ENCODE measurements around the gene MRGPRD.

MRGPRD gene

GRCh38 chr11:68956547-68957254, 24.1 kb downstream of the MRGPRD start:
- Histone ChIP-seq H3K4me1 (ENCODE audit: control insufficient read depth, insufficient read depth, low read length) (peaks cover 2% of the 10 kb centered on the region; the same call in 1 of the 2 replicates), H3K9me3 (ENCODE audit: control insufficient read depth, insufficient read depth, low read length) (no peaks in the 10 kb centered on the region), H3K4me3 (ENCODE audit: low read length) (no peak overlapping the region), H3K36me3 (ENCODE audit: control insufficient read depth, insufficient read depth, low read length) (no peaks in the 10 kb centered on the region), H3K27ac (ENCODE audit: low read length) (no peak overlapping the region), H3K27me3 (ENCODE audit: control insufficient read depth, insufficient read depth, low read length) (no peaks in the 10 kb centered on the region)
- no peak for DNase-seq (ENCODE audit: low read depth, low spot score)
- WGBS (ENCODE audit: insufficient coverage, insufficient read length): no CpG with 5 or more reads among the region's 12 CpGs

DNA sequence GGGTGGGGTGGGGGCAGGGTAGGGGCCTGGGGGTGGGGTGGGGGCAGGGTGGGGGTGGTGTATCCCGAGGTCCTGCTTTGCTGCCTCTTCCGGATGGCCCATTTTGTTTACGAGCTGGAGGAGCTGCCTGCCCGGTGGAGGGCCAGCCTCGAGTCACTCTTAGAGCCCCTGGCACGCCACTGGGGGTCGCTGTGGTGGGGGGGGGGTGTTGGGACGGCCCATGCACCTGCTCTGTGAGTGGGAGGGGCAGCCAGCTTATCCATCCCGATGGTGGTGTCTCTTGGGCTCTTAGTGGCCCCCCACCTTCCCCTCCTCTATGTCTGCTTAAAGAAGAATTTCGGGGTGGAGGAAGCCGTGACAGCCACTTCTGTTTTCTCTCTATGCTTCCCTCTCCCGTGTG, 24.6 kb downstream of the MRGPRD start:
- Histone ChIP-seq H3K4me1 (ENCODE audit: control insufficient read depth, insufficient read depth, low read length) (peaks cover 2% of the 10 kb centered on the region; the same call in 1 of the 2 replicates), H3K27me3 (ENCODE audit: control insufficient read depth, insufficient read depth, low read length) (no peaks in the 10 kb centered on the region), H3K36me3 (ENCODE audit: control insufficient read depth, insufficient read depth, low read length) (no peaks in the 10 kb centered on the region), H3K9me3 (ENCODE audit: control insufficient read depth, insufficient read depth, low read length) (no peaks in the 10 kb centered on the region), H3K4me3 (ENCODE audit: low read length) (no peak overlapping the region), H3K27ac (ENCODE audit: low read length) (no peak overlapping the region)
- no CpG with 5 or more reads among the region's 12 CpGs for WGBS (ENCODE audit: insufficient coverage, insufficient read length)
- no peak for DNase-seq (ENCODE audit: low read depth, low spot score)

DNA sequence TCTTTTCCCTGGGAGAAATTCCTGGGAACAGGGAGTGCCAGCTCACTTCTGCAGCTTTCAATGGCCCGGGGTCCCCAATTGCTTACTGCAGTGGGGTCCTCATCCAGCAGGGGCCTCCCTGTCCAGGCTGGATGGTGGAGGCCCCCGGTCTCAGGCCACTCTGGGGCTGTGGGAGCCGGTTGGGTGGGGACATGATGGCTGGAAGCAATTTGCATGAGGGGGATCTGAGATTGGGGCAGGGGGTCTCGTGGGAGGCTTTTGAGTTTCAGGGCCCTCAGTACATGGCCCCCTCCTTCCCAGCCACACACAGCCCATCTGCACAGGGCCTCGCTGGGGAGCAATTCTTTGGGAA, 25.2 kb downstream of the MRGPRD start:
- H3K4me3 ChIP-seq (ENCODE audit: low read length): no peak overlapping the region
- peaks cover 4% of the 10 kb centered on the region for H3K4me1 ChIP-seq (ENCODE audit: control insufficient read depth, insufficient read depth, low read length)
- no peaks in the 10 kb centered on the region for H3K27me3 ChIP-seq (ENCODE audit: control insufficient read depth, insufficient read depth, low read length)
- H3K27ac ChIP-seq (ENCODE audit: low read length): no peak overlapping the region
- no CpG with 5 or more reads among the region's 5 CpGs for WGBS (ENCODE audit: insufficient coverage, insufficient read length)
- H3K36me3 ChIP-seq (ENCODE audit: control insufficient read depth, insufficient read depth, low read length): no peaks in the 10 kb centered on the region
- no peaks in the 10 kb centered on the region for H3K9me3 ChIP-seq (ENCODE audit: control insufficient read depth, insufficient read depth, low read length)
- DNase-seq (ENCODE audit: low read depth, low spot score): no peak

DNA sequence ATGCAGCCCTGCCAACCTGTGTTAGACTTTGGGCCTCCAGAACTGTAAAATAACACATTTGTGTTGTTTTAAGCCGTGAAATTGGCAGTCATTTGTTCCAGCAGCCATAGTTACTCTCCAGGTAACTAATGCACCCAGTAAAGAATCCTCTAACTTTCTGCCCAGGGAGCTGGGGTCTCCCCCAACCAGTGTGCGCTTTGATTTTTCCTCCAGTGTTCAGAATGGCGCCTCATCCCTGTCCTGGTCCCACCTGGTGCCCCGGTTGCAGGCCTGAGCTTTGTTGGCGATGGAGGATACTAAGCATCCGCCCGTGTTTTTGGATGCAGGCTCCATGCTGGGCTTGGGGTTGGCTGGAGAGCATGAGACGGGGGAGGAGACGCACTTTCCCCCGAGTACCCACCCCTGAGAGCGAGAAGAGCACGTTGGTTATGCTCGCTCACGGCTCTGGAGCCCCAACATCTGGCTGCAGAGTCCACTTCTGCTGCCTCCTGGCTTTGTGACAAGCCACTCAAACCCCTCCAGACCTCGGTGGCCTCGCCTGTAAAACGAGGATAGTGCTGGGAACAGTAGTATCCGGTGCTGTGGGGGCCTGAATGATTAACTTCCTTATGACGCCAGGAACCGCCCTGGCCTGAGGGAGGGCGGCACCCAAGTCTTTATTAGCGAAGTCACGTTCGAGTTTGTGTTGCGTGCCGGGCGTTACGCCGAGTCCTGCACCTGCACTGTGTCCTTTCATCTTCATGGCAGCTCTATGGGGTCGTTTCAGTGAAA, 25.8 kb downstream of the MRGPRD start:
- Histone ChIP-seq H3K36me3 (ENCODE audit: control insufficient read depth, insufficient read depth, low read length) (no peaks in the 10 kb centered on the region), H3K4me3 (ENCODE audit: low read length) (no peak overlapping the region), H3K4me1 (ENCODE audit: control insufficient read depth, insufficient read depth, low read length) (peaks cover 4% of the 10 kb centered on the region), H3K27me3 (ENCODE audit: control insufficient read depth, insufficient read depth, low read length) (no peaks in the 10 kb centered on the region), H3K27ac (ENCODE audit: low read length) (no peak overlapping the region), H3K9me3 (ENCODE audit: control insufficient read depth, insufficient read depth, low read length) (no peaks in the 10 kb centered on the region)
- no CpG with 5 or more reads among the region's 30 CpGs for WGBS (ENCODE audit: insufficient coverage, insufficient read length)
- DNase-seq (ENCODE audit: low read depth, low spot score): no peak

GRCh38 chr11:68950762-68951161, 30.0 kb downstream of the MRGPRD start:
- Histone ChIP-seq H3K9me3 (ENCODE audit: control insufficient read depth, insufficient read depth, low read length) (no peaks in the 10 kb centered on the region), H3K27ac (ENCODE audit: low read length) (no peak overlapping the region), H3K36me3 (ENCODE audit: control insufficient read depth, insufficient read depth, low read length) (no peaks in the 10 kb centered on the region), H3K4me3 (ENCODE audit: low read length) (no peak overlapping the region), H3K27me3 (ENCODE audit: control insufficient read depth, insufficient read depth, low read length) (no peaks in the 10 kb centered on the region), H3K4me1 (ENCODE audit: control insufficient read depth, insufficient read depth, low read length) (peaks cover 4% of the 10 kb centered on the region)
- no CpG with 5 or more reads among the region's 9 CpGs for WGBS (ENCODE audit: insufficient coverage, insufficient read length)
- DNase-seq (ENCODE audit: low read depth, low spot score): no peak

GRCh38 chr11:68950270-68950669, 30.5 kb downstream of the MRGPRD start:
- no peaks in the 10 kb centered on the region for H3K9me3 ChIP-seq (ENCODE audit: control insufficient read depth, insufficient read depth, low read length)
- WGBS (ENCODE audit: insufficient coverage, insufficient read length): no CpG with 5 or more reads among the region's 5 CpGs
- no peak overlapping the region for H3K4me3 ChIP-seq (ENCODE audit: low read length)
- H3K4me1 ChIP-seq (ENCODE audit: control insufficient read depth, insufficient read depth, low read length): peaks cover 2% of the 10 kb centered on the region
- H3K27ac ChIP-seq (ENCODE audit: low read length): no peak overlapping the region
- DNase-seq (ENCODE audit: low read depth, low spot score): no peak
- no peaks in the 10 kb centered on the region for H3K36me3 ChIP-seq (ENCODE audit: control insufficient read depth, insufficient read depth, low read length)
- H3K27me3 ChIP-seq (ENCODE audit: control insufficient read depth, insufficient read depth, low read length): no peaks in the 10 kb centered on the region

GRCh38 chr11:68948935-68949334, 31.9 kb downstream of the MRGPRD start:
- no CpG with 5 or more reads among the region's 17 CpGs for WGBS (ENCODE audit: insufficient coverage, insufficient read length)
- H3K27me3 ChIP-seq (ENCODE audit: control insufficient read depth, insufficient read depth, low read length): no peaks in the 10 kb centered on the region
- H3K4me1 ChIP-seq (ENCODE audit: control insufficient read depth, insufficient read depth, low read length): peaks cover 2% of the 10 kb centered on the region

DNA sequence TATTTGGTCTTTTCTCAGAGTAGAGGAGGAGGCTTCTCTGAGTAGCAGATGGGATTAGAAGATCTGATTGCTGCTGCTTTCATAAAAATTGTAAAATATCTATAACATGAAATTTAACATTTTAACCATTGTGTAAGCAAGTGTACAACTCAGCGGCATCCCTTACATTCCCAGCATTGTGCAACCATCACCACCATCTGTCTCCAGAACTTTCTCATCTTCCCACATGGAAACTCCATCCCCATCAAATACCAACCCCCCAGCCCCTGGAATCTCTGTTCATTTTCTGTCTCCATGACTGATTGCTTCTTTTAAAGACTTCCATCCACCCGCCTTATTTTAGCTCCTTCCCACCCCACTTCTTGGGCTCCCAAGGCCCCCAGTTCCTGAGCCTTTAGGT, 32.3 kb downstream of the MRGPRD start:
- DNase-seq (ENCODE audit: low read depth, low spot score): no peak
- no CpG with 5 or more reads among the region's 2 CpGs for WGBS (ENCODE audit: insufficient coverage, insufficient read length)
- no peaks in the 10 kb centered on the region for H3K9me3 ChIP-seq (ENCODE audit: control insufficient read depth, insufficient read depth, low read length)
- H3K27me3 ChIP-seq (ENCODE audit: control insufficient read depth, insufficient read depth, low read length): no peaks in the 10 kb centered on the region
- no peaks in the 10 kb centered on the region for H3K36me3 ChIP-seq (ENCODE audit: control insufficient read depth, insufficient read depth, low read length)
- no peak overlapping the region for H3K4me3 ChIP-seq (ENCODE audit: low read length)
- peaks cover 2% of the 10 kb centered on the region for H3K4me1 ChIP-seq (ENCODE audit: control insufficient read depth, insufficient read depth, low read length)
- H3K27ac ChIP-seq (ENCODE audit: low read length): no peak overlapping the region

More at GRCh38 chr11:68948935-68949334, 31.9 kb downstream of the MRGPRD start:
- H3K27ac ChIP-seq (ENCODE audit: low read length): no peak overlapping the region
- no peak overlapping the region for H3K4me3 ChIP-seq (ENCODE audit: low read length)
- H3K9me3 ChIP-seq (ENCODE audit: control insufficient read depth, insufficient read depth, low read length): no peaks in the 10 kb centered on the region
- DNase-seq (ENCODE audit: low read depth, low spot score): no peak
- no peaks in the 10 kb centered on the region for H3K36me3 ChIP-seq (ENCODE audit: control insufficient read depth, insufficient read depth, low read length)

DNA sequence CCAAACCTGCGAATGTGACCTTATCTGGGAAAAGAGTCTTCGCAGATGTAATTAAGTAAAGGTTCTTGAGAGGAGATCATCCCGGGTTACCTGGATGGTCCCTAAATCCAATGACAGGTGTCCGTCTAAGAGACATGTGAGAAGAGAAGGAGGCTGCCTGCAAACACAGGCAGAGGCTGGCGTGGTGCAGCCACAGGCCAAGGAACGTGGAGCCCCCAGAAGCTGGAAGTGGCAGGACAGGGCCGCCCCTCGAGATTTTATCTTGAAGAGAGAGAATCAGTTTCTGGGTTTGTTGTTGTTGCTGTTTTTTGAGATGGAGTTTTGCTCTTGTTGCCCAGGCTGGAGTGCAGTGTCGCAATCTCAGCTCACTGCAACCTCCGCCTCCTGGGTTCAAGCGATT, 33.6 kb downstream of the MRGPRD start:
- peaks cover 2% of the 10 kb centered on the region for H3K4me1 ChIP-seq (ENCODE audit: control insufficient read depth, insufficient read depth, low read length)
- WGBS (ENCODE audit: insufficient coverage, insufficient read length): no CpG with 5 or more reads among the region's 11 CpGs
- no peaks in the 10 kb centered on the region for H3K36me3 ChIP-seq (ENCODE audit: control insufficient read depth, insufficient read depth, low read length)
- H3K27ac ChIP-seq (ENCODE audit: low read length): no peak overlapping the region
- no peaks in the 10 kb centered on the region for H3K9me3 ChIP-seq (ENCODE audit: control insufficient read depth, insufficient read depth, low read length)
- H3K4me3 ChIP-seq (ENCODE audit: low read length): no peak overlapping the region
- H3K27me3 ChIP-seq (ENCODE audit: control insufficient read depth, insufficient read depth, low read length): no peaks in the 10 kb centered on the region
- no peak for DNase-seq (ENCODE audit: low read depth, low spot score)

GRCh38 chr11:68946416-68947090, 34.2 kb downstream of the MRGPRD start:
- no peaks in the 10 kb centered on the region for H3K9me3 ChIP-seq (ENCODE audit: control insufficient read depth, insufficient read depth, low read length)
- H3K4me3 ChIP-seq (ENCODE audit: low read length): no peak overlapping the region
- no CpG with 5 or more reads among the region's 18 CpGs for WGBS (ENCODE audit: insufficient coverage, insufficient read length)
- peaks cover 2% of the 10 kb centered on the region for H3K4me1 ChIP-seq (ENCODE audit: control insufficient read depth, insufficient read depth, low read length)
- no peak overlapping the region for H3K27ac ChIP-seq (ENCODE audit: low read length)
- H3K36me3 ChIP-seq (ENCODE audit: control insufficient read depth, insufficient read depth, low read length): no peaks in the 10 kb centered on the region
- no peaks in the 10 kb centered on the region for H3K27me3 ChIP-seq (ENCODE audit: control insufficient read depth, insufficient read depth, low read length)
- DNase-seq (ENCODE audit: low read depth, low spot score): no peak

Measured in iPS DF 6.9 (cell line).